Epithelial cell of esophagus (primary cell): ENCODE results near the gene SLC35E1.

Source experiments
- DNase-seq: peaks from one replicate; pipeline ENCODE4 v3.0.0; 2010; ENCODE audit warnings: low read depth
- H3K4me3 ChIP-seq: 2 replicates; pipeline ENCODE4 v1.5.1; 2011; ENCODE audit warnings: mild to moderate bottlenecking, low read length, control low read depth
- TF ChIP-seq, protein P1 (sequence below): IDR thresholded peaks from 2 replicates; pipeline ENCODE4 v1.5.1; 2011; ENCODE audit warnings: low read depth, mild to moderate bottlenecking, low read length, control low read depth, inconsistent platforms; ENCODE audit not compliant: insufficient read depth; ENCODE audit errors: missing control alignments

The SLC35E1 gene

DNA sequence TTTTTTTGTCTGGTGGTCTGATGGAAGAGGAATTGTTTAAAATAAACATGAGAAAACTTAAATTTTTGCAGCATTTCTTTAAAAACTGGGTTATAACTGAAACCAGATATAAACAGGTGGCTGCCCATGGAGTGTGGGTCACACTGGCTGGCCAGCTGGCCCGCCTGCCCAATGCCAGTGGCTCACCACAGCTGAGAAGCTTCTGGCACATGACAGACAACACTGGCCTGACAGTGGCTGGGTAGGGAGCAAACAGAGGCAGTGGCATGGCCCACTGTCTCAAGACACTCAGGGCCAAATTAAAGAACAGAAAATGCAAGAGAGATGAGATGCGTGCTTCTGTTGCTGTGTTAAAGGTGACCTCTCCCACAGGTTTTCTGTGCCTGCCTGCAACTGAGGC lies 3.1 kb upstream of the SLC35E1 start:
- TF ChIP-seq, protein P1, sequence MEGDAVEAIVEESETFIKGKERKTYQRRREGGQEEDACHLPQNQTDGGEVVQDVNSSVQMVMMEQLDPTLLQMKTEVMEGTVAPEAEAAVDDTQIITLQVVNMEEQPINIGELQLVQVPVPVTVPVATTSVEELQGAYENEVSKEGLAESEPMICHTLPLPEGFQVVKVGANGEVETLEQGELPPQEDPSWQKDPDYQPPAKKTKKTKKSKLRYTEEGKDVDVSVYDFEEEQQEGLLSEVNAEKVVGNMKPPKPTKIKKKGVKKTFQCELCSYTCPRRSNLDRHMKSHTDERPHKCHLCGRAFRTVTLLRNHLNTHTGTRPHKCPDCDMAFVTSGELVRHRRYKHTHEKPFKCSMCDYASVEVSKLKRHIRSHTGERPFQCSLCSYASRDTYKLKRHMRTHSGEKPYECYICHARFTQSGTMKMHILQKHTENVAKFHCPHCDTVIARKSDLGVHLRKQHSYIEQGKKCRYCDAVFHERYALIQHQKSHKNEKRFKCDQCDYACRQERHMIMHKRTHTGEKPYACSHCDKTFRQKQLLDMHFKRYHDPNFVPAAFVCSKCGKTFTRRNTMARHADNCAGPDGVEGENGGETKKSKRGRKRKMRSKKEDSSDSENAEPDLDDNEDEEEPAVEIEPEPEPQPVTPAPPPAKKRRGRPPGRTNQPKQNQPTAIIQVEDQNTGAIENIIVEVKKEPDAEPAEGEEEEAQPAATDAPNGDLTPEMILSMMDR: no peak
- H3K4me3 ChIP-seq: no peak overlapping the region
- DNase-seq: no peak

DNA sequence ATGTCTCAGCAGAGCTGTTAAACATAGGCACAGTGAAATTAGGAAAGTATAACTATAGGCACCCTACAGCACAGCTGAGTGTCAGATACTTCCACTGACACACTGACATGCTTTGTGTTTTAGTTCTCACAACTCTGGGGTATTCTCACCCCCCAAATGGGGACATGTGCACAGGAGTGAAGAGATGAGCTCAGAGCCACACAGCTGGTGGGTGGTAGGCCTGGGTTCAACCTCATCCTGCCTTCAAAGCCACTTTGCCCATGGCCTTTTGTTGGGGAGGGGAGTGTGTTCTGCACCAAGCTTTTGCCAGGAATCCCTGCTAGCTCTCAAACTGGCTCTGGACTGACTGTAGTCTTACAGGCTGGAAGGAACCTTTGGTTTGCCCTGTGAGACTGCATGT lies 1.7 kb upstream of the SLC35E1 start:
- H3K4me3 ChIP-seq: no peak overlapping the region
- DNase-seq: no peak
- TF ChIP-seq, protein P1: no peak

DNA sequence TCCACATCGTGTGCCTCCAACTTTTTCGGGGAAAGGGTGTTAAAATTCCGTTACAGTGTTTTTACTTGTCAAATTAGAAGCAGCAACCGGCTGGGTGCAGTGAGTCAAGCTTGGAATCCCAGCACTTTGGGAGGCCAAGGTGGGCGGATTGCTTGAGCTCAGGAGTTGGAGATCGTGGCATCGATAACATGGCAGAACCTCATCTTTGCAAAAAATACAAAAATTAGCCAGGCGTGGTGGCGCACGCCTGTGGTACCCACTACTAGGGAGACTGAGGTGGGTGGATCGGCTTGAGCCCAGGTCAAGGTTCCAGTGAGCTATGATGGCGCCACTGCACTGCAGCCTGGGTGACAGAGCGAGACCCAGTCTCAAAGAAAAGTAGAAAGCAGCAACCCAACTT lies 1.1 kb upstream of the SLC35E1 start:
- peak overlapping the region; percentile 86 for H3K4me3 ChIP-seq
- DNase-seq: no peak
- TF ChIP-seq, protein P1: no peak

DNA sequence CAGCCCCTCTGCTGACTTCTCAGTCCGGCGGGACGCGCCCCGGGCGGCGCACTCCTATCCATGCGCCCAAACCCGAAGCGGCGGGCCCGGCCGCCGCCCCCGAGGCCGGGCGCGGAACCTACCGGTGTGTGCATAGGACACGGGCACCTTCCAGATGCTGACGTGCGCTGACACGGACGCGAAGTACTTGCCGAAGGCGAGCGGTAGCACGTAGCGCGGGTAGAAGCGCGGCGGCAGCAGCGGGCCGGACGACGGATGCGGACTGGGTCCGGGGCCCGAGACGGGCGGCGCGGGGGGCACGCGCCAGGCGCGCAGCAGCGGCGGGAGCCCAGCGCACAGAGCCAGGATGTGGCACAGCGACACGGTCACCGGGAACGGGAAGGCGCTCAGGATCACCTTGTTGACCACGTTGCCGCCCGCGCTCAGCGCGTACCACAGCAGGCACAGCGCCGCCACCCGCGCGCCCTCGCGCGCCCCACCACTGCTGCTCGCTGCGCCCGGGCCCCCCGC lies 338 bp downstream of the SLC35E1 start:
- TF ChIP-seq, protein P1: no peak
- peak overlapping the region; percentile 67 for H3K4me3 ChIP-seq
- peak; percentile 51 for DNase-seq

- peak; percentile 31 for DNase-seq
- H3K4me3 ChIP-seq: peak overlapping the region; percentile 67
- TF ChIP-seq, protein P1: no peak
These were observed 932 bp downstream of the SLC35E1 start for GRCh38 chr19:16571283-16571682.

DNA sequence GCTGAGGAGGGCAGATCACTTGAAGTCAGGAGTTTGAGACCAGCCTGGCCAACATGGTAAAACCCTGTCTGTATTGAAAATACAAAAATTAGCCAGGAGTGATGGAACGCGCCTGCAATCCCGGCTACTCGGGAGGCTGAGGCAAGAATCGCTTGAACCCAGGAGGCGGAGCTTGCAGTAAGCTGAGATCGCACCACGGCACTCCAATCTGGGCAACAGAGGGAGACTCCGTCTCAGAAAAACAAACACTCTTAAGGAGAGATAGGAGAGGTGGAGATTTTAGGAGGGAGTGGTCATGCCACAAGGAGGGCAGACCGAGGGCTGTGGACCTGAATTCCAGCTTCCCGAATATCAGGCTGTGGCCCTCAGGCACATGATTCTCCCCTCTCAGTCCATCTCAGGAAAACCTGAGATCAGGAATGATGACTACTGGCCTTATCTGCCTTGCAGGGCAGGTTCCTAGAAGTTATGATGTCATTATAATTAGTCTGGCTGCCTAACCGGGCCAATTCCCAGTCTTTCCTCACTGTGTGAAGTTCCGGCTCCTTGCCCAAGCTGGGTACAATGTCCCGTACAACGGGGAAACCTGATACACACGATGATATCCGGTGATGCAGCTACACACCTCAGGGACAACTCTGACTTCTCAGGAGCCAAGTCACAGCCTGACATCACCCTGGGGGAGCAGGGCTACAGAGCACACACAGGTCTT lies 2.5 kb downstream of the SLC35E1 start:
- no peak overlapping the region for H3K4me3 ChIP-seq
- TF ChIP-seq, protein P1: no peak
- DNase-seq: peak; percentile 68

GRCh38 chr19:16566702-16567101 lies 5.5 kb downstream of the SLC35E1 start:
- H3K4me3 ChIP-seq: no peak overlapping the region
- DNase-seq: no peak
- TF ChIP-seq, protein P1: no peak
